PC-3 (cell line): ENCODE results near the gene PFDN4. TPM values are rescaled to one million over a fixed set of nuclear protein-coding genes. Genes with fewer than 3 reads are reported as not detected.

Source experiments
- ATAC-seq: fragments of 200-7000 bp; cut with Tn5 transposase; 2 replicates; pipeline ENCODE4 v1.9.1; 2020; ENCODE audit warnings: mild to moderate bottlenecking, moderate library complexity
- BruUV-seq: library from RNA; stranded (reverse); fragments of 400-500 nt; replicated peaks from 2 replicates; lab custom pipeline; 2021; lab: Mats Ljungman, UMichigan
- CTCF ChIA-PET: fragments of 300-600 bp; sonication (Branson Sonifier 250); formaldehyde crosslinking; loops from one replicate; lab custom pipeline; 2022; ENCODE audit warnings: antibody characterized with exemption; lab: Charles Lee
- POLR2A ChIA-PET: fragments of 300-600 bp; sonication (Branson Sonifier 250); formaldehyde crosslinking; loops from one replicate; lab custom pipeline; 2022; ENCODE audit warnings: antibody characterized with exemption; ENCODE audit not compliant: unreplicated experiment; lab: Charles Lee
- DNase-seq: peaks from one replicate; pipeline ENCODE4 v3.0.0-alpha.2; 2015
- H2AFZ ChIP-seq: fragments of 300-600 bp; sonication (generic); 2 replicates; pipeline ENCODE4 v1.6.0; 2016; ENCODE audit warnings: antibody characterized with exemption, low read length
- H3F3A ChIP-seq: fragments of 300-600 bp; sonication (generic); one replicate; pipeline ENCODE4 v1.6.0; 2017; ENCODE audit warnings: antibody characterized with exemption, low read length, control low read depth, mild to moderate bottlenecking; ENCODE audit not compliant: unreplicated experiment
- H3K27ac ChIP-seq: fragments of 300-600 bp; sonication (generic); 2 replicates; pipeline ENCODE4 v1.5.1; 2016; ENCODE audit warnings: mild to moderate bottlenecking, low read length
- H3K27me3 ChIP-seq: fragments of 300-600 bp; sonication (generic); 2 replicates; pipeline ENCODE4 v1.6.1; 2016; ENCODE audit warnings: low read length, mixed read lengths
- H3K36me3 ChIP-seq: fragments of 300-600 bp; sonication (generic); 2 replicates; pipeline ENCODE4 v1.6.1; 2016; ENCODE audit warnings: low read depth, mixed run types, low read length, mixed read lengths
- H3K4me1 ChIP-seq: fragments of 300-600 bp; sonication (generic); 2 replicates; pipeline ENCODE4 v1.5.1; 2016; ENCODE audit warnings: low read length; ENCODE audit not compliant: insufficient read depth
- H3K4me2 ChIP-seq: fragments of 300-600 bp; sonication (generic); 2 replicates; pipeline ENCODE4 v1.6.0; 2016; ENCODE audit warnings: low read length
- H3K4me3 ChIP-seq: fragments of 300-600 bp; sonication (generic); 2 replicates; pipeline ENCODE4 v1.5.1; 2016; ENCODE audit warnings: mild to moderate bottlenecking, low read length, mixed read lengths
- H3K79me2 ChIP-seq: fragments of 300-600 bp; sonication (generic); 2 replicates; pipeline ENCODE4 v1.6.1; 2017; ENCODE audit warnings: low read length, mixed read lengths
- H3K9ac ChIP-seq: fragments of 300-600 bp; sonication (generic); 2 replicates; pipeline ENCODE4 v1.6.0; 2016; ENCODE audit warnings: mild to moderate bottlenecking, low read length
- H3K9me2 ChIP-seq: fragments of 300-600 bp; sonication (generic); replicated peaks from 2 replicates; pipeline ENCODE4 v1.6.1; 2016; ENCODE audit warnings: mixed run types, low read length, mixed read lengths
- H3K9me3 ChIP-seq: fragments of 300-600 bp; sonication (generic); 2 replicates; pipeline ENCODE4 v1.6.1; 2016; ENCODE audit warnings: low read length, mixed read lengths
- H4K20me1 ChIP-seq: fragments of 300-600 bp; sonication (generic); 2 replicates; pipeline ENCODE4 v1.6.1; 2016; ENCODE audit warnings: low read length, mixed read lengths
- CTCF ChIP-seq: fragments of 300-600 bp; sonication (generic); conservative IDR thresholded peaks from 2 replicates; pipeline ENCODE4 v1.5.1; 2017; ENCODE audit warnings: antibody characterized with exemption, low read depth, mild to moderate bottlenecking, low read length
- EZH2 ChIP-seq: fragments of 300-600 bp; sonication (generic); IDR thresholded peaks from one replicate; pipeline ENCODE4 v1.6.1; 2017; ENCODE audit warnings: antibody characterized with exemption, mild to moderate bottlenecking, low read length; ENCODE audit not compliant: unreplicated experiment
- EZH2phosphoT487 ChIP-seq: fragments of 300-600 bp; sonication (generic); IDR thresholded peaks from 2 replicates; pipeline ENCODE4 v1.6.1; 2018; ENCODE audit warnings: mild to moderate bottlenecking, antibody characterized with exemption, low read length, borderline replicate concordance
- intact Hi-C: fragments of 100-400 bp; cut with micrococcal nuclease; formaldehyde crosslinking; loops from 2 replicates; pipeline ENCODE4 v1.9.0; 2023
- total RNA-seq: library from RNA; depleted of rRNA; stranded (reverse); fragments of >200 nt; gene quantifications from 2 replicates; pipeline ENCODE4 v1.2.3, GENCODE V29; 2014

Gene PFDN4
- total RNA-seq, 1 experiment from 2014 or later, result 122 TPM

GRCh38 chr20:54205450-54205849 is 2.4 kb upstream of the PFDN4 start:
- no peak for ATAC-seq
- Histone ChIP-seq H3K27ac (no peak overlapping the region), H3K27me3 (no peaks in the 10 kb centered on the region), H3F3A (no peaks in the 10 kb centered on the region), H3K79me2 (peaks cover 28% of the 10 kb centered on the region), H3K4me3 (no peak overlapping the region), H2AFZ (no peak overlapping the region), H3K36me3 (no peaks in the 10 kb centered on the region), H4K20me1 (peaks cover 14% of the 10 kb centered on the region; the same call in 1 of the 2 replicates), H3K4me1 (peaks cover 20% of the 10 kb centered on the region), H3K9ac (no peak overlapping the region), H3K4me2 (no peak overlapping the region), H3K9me2 (no peaks in the 10 kb centered on the region), H3K9me3 (no peaks in the 10 kb centered on the region)
- no peak for DNase-seq
- ChIA-PET CTCF (no interaction called here), POLR2A (no interaction called here)
- no peak for TF ChIP-seq CTCF
- TF ChIP-seq EZH2phosphoT487, result no peak
- no peak for TF ChIP-seq EZH2
- intact Hi-C loops, result loop anchor here (5.0 to 10.0 kb wide), 2 partner anchors 258 to 631 kb away; no protein-coding TSS in a partner anchor
- no TSS peak for BruUV-seq

- Histone ChIP-seq H3K9me3 (no peaks in the 10 kb centered on the region), H3K36me3 (0 out of 2 replicates have a peak, but pooled peaks cover 6% of the 10 kb centered on the region), H4K20me1 (peaks cover 16% of the 10 kb centered on the region; the same call in 1 of the 2 replicates), H3K4me2 (peak overlapping the region; percentile 82), H3K27ac (no peak overlapping the region), H2AFZ (peak overlapping the region; percentile 96), H3K4me1 (peaks cover 13% of the 10 kb centered on the region), H3K9ac (peak overlapping the region; percentile 94), H3K79me2 (peaks cover 45% of the 10 kb centered on the region), H3K4me3 (peak overlapping the region; percentile 79; the same call in 1 of the 2 replicates), H3K9me2 (no peaks in the 10 kb centered on the region), H3K27me3 (no peaks in the 10 kb centered on the region), H3F3A (no peaks in the 10 kb centered on the region)
- intact Hi-C loops, result loop anchor here (5.0 to 10.0 kb wide), 2 partner anchors 260 to 632 kb away; no protein-coding TSS in a partner anchor
- CTCF ChIA-PET, result interaction anchor here (0.6 to 1.4 kb wide), 3 partner anchors 8 to 139 kb away, joined by 3 to 5 read pairs (median 4); no protein-coding TSS in a partner anchor
- no peak for ATAC-seq
- TF ChIP-seq EZH2phosphoT487, result no peak
- TF ChIP-seq EZH2, result no peak
- POLR2A ChIA-PET, result interaction anchor here (0.6 kb wide), 1 partner anchor 433 kb away, joined by 3 read pairs; no protein-coding TSS in a partner anchor
- DNase-seq, result no peak
- no TSS peak for BruUV-seq
Measured at GRCh38 chr20:54207053-54207742, 689 bp upstream of the PFDN4 start.

GRCh38 chr20:54208548-54209176 is 775 bp downstream of the PFDN4 start:
- peaks cover 24% of the 10 kb centered on the region; the same call in 1 of the 2 replicates for H4K20me1 ChIP-seq
- peak overlapping the region; percentile 79 for H3K4me3 ChIP-seq
- no peaks in the 10 kb centered on the region for H3K9me2 ChIP-seq
- ChIA-PET POLR2A (no interaction called here), CTCF (interaction anchor here (0.6 to 1.4 kb wide), 9 partner anchors 40 to 173 kb away, joined by 3 to 10 read pairs (median 3); no protein-coding TSS in a partner anchor)
- TF ChIP-seq CTCF (no peak), EZH2 (no peak), EZH2phosphoT487 (no peak)
- DNase-seq, result peak; percentile 59
- intact Hi-C loops, result loop anchor here (5.0 to 10.0 kb wide), 2 partner anchors 261 to 634 kb away; no protein-coding TSS in a partner anchor
- ATAC-seq, result peak; percentile 28
- H3F3A ChIP-seq, result no peaks in the 10 kb centered on the region
- H3K4me2 ChIP-seq, result peak overlapping the region; percentile 82
- peak overlapping the region; percentile 94 for H3K9ac ChIP-seq
- H3K9me3 ChIP-seq, result no peaks in the 10 kb centered on the region
- peak overlapping the region; percentile 80 for H3K27ac ChIP-seq
- no peaks in the 10 kb centered on the region for H3K27me3 ChIP-seq
- no TSS peak for BruUV-seq
- 0 out of 2 replicates have a peak, but pooled peaks cover 6% of the 10 kb centered on the region for H3K36me3 ChIP-seq
- H2AFZ ChIP-seq, result peak overlapping the region; percentile 96
- H3K4me1 ChIP-seq, result peaks cover 13% of the 10 kb centered on the region
- peaks cover 59% of the 10 kb centered on the region for H3K79me2 ChIP-seq
